PC-3 (cell line): ENCODE data around the gene KIF7.

Experiments
- CTCF ChIP-seq: fragments of 300-600 bp; sonication (generic); conservative IDR thresholded peaks from 2 replicates; pipeline ENCODE4 v1.5.1; 2017; ENCODE audit warnings: antibody characterized with exemption, low read depth, mild to moderate bottlenecking, low read length
- EZH2 ChIP-seq: fragments of 300-600 bp; sonication (generic); IDR thresholded peaks from one replicate; pipeline ENCODE4 v1.6.1; 2017; ENCODE audit warnings: antibody characterized with exemption, mild to moderate bottlenecking, low read length; ENCODE audit not compliant: unreplicated experiment
- EZH2phosphoT487 ChIP-seq: fragments of 300-600 bp; sonication (generic); IDR thresholded peaks from 2 replicates; pipeline ENCODE4 v1.6.1; 2018; ENCODE audit warnings: mild to moderate bottlenecking, antibody characterized with exemption, low read length, borderline replicate concordance

- TF ChIP-seq CTCF (no peak), EZH2 (no peak), EZH2phosphoT487 (no peak)
Observed at GRCh38 chr15:89615135-89615534, 40.1 kb downstream of the KIF7 start.
